Stimulated activated CD4-positive, alpha-beta T cell treated with anti-CD3 and anti-CD28 coated beads, Interleukin-1b, Interleukin-23, amount 100 ng/mL, for 1 hour (primary cell): ENCODE measurements around the gene PPP5C.

Source experiments
- DNase-seq, 2 donors: peaks; one replicate each; pipeline ENCODE4 v3.0.0-alpha.2; 2020; ENCODE audit warnings: low read depth in 2 of 2

PPP5C gene

GRCh38 chr19:46330319-46330918, 16.5 kb upstream of the PPP5C start:
- DNase-seq, result no peak

GRCh38 chr19:46337487-46337886, 9.4 kb upstream of the PPP5C start:
- DNase-seq, result no peak

GRCh38 chr19:46339446-46339845, 7.4 kb upstream of the PPP5C start:
- no peak for DNase-seq

GRCh38 chr19:46340051-46340659, 6.7 kb upstream of the PPP5C start:
- DNase-seq, result no peak

GRCh38 chr19:46341937-46342336, 5.0 kb upstream of the PPP5C start:
- DNase-seq, result no peak

GRCh38 chr19:46344363-46344762, 2.5 kb upstream of the PPP5C start:
- no peak for DNase-seq

GRCh38 chr19:46345157-46345556, 1.7 kb upstream of the PPP5C start:
- DNase-seq, result no peak

GRCh38 chr19:46347572-46347883, 641 bp downstream of the PPP5C start:
- no peak for DNase-seq

GRCh38 chr19:46347985-46348384, 1.1 kb downstream of the PPP5C start:
- DNase-seq, result no peak

GRCh38 chr19:46349311-46349993, 2.6 kb downstream of the PPP5C start:
- DNase-seq, result no peak

- no peak for DNase-seq
Observed at GRCh38 chr19:46350029-46350757, 3.3 kb downstream of the PPP5C start.

GRCh38 chr19:46350758-46351159, 3.9 kb downstream of the PPP5C start:
- no peak for DNase-seq

- DNase-seq, result no peak
Observed at GRCh38 chr19:46351241-46352041, 4.6 kb downstream of the PPP5C start.

- DNase-seq, result no peak
Observed at GRCh38 chr19:46353730-46354528, 7.0 kb downstream of the PPP5C start.

- DNase-seq, result no peak
Observed at GRCh38 chr19:46355234-46356148, 8.6 kb downstream of the PPP5C start.

- no peak for DNase-seq
Observed at GRCh38 chr19:46356149-46357055, 9.5 kb downstream of the PPP5C start.

- DNase-seq, result no peak
Observed at GRCh38 chr19:46357846-46358583, 11.1 kb downstream of the PPP5C start.

- DNase-seq, result no peak
Observed at GRCh38 chr19:46361915-46362314, 15.0 kb downstream of the PPP5C start.
